GM10248 (cell line): ENCODE results near the gene CHDH.

Source experiments
- CTCF ChIA-PET: fragments of 300-600 bp; sonication (Branson Sonifier 250); formaldehyde crosslinking; extraction: SDS; loops from one replicate; lab custom pipeline; 2021; ENCODE audit warnings: antibody characterized with exemption; lab: Yijun Ruan, JAX
- POLR2A ChIA-PET: fragments of 350-650 bp; sonication (Branson Sonifier 250); formaldehyde crosslinking; extraction: SDS; loops from one replicate; lab custom pipeline; 2020; ENCODE audit warnings: antibody characterized with exemption; lab: Yijun Ruan, JAX
- DNase-seq: peaks from one replicate; pipeline ENCODE4 v3.0.0; 2012; ENCODE audit errors: extremely low spot score
- CTCF ChIP-seq: IDR thresholded peaks from 2 replicates; pipeline ENCODE4 v1.5.1; 2012; ENCODE audit warnings: mild to moderate bottlenecking, low read depth; ENCODE audit errors: extremely low read depth, missing control alignments, control extremely low read depth

Gene CHDH

GRCh38 chr3:53773021-53773436, 73.2 kb downstream of the CHDH start:
- DNase-seq, result no peak
- TF ChIP-seq CTCF, result no peak
- ChIA-PET CTCF (no interaction called here), POLR2A (no interaction called here)

GRCh38 chr3:53772562-53772961, 73.7 kb downstream of the CHDH start:
- no peak for DNase-seq
- no peak for TF ChIP-seq CTCF
- ChIA-PET CTCF (no interaction called here), POLR2A (no interaction called here)

GRCh38 chr3:53768478-53769459, 77.5 kb downstream of the CHDH start:
- no peak for TF ChIP-seq CTCF
- no peak for DNase-seq
- CTCF ChIA-PET, result no interaction called here
- POLR2A ChIA-PET, result no interaction called here

- POLR2A ChIA-PET, result no interaction called here
- CTCF ChIA-PET, result interaction anchor here (1.0 to 1.5 kb wide), 4 partner anchors 10 to 37 kb away, joined by 3 to 4 read pairs (median 3); no protein-coding TSS in a partner anchor
- no peak for TF ChIP-seq CTCF
- no peak for DNase-seq
Measured at GRCh38 chr3:53766706-53767105, 79.5 kb downstream of the CHDH start.

- CTCF ChIA-PET, result interaction anchor here (1.0 to 1.5 kb wide), 3 partner anchors 17 to 36 kb away, joined by 3 to 4 read pairs (median 3); no protein-coding TSS in a partner anchor
- TF ChIP-seq CTCF, result no peak
- DNase-seq, result no peak
- POLR2A ChIA-PET, result no interaction called here
Measured at GRCh38 chr3:53765753-53766152, 80.5 kb downstream of the CHDH start.

GRCh38 chr3:53764026-53764775, 82.0 kb downstream of the CHDH start:
- no peak for TF ChIP-seq CTCF
- ChIA-PET CTCF (no interaction called here), POLR2A (no interaction called here)
- no peak for DNase-seq
